Measurements from ENCODE around the gene NUMBL. TPM values are rescaled to one million over a fixed set of nuclear protein-coding genes. Genes with fewer than 3 reads are reported as not detected.

Gene NUMBL
- total RNA-seq (15.7 and 26.0 TPM in 2 replicates), polyA plus RNA-seq (31.3 and 32.1 TPM in 2 replicates)

GRCh38 chr19:40690050-40690692 lies at the start of gene NUMBL:
Gene NUMBL, minus strand, starts transcription at chr19:40690651. Its CDS starts 168 bp downstream, at chr19:40690483.
- no peaks in the 10 kb centered on the region for H3K27me3 ChIP-seq
- peaks cover 5% of the 10 kb centered on the region for H3K4me1 ChIP-seq (ENCODE audit: insufficient read depth)
- H3K36me3 ChIP-seq (replicated peaks; ENCODE audit: insufficient read depth, low read depth) = no peaks in the 10 kb centered on the region
- H3K9me3 ChIP-seq (ENCODE audit: low read depth) = no peaks in the 10 kb centered on the region
- WGBS (ENCODE audit: low lambda C conversion rate, missing lambda C conversion rate) = 8% methylated on average over 5 of the region's 50 CpGs
- no peaks in the 10 kb centered on the region for H4K20me1 ChIP-seq (ENCODE audit: insufficient read depth, poor library complexity, severe bottlenecking)
- peaks cover 25% of the 10 kb centered on the region for H3K79me2 ChIP-seq
- H3K4me2 ChIP-seq = peak within 1 kb of the TSS; percentile 99
- DNase-seq (ENCODE audit: low spot score) = no peak
- H2AFZ ChIP-seq = peak within 1 kb of the TSS; percentile 83
- H3K27ac ChIP-seq = peak within 1 kb of the TSS; percentile 94
- peak within 1 kb of the TSS; percentile 94 for H3K4me3 ChIP-seq
- H3K9me2 ChIP-seq (replicated peaks; ENCODE audit: insufficient read depth) = no peaks in the 10 kb centered on the region
- TF ChIP-seq EZH2phosphoT487 (IDR thresholded peaks at IDR 0.05; ENCODE audit: low read depth, severe bottlenecking, unreplicated experiment) (no peak), CTCF (IDR thresholded peaks at IDR 0.05; ENCODE audit: poor library complexity) (no peak), EZH2 (IDR thresholded peaks at IDR 0.05; ENCODE audit: borderline replicate concordance) (no peak)

- Histone ChIP-seq H3K27me3 (no peaks in the 10 kb centered on the region), H3K79me2 (no peaks in the 10 kb centered on the region), H3K9me3 (ENCODE audit: low read depth) (no peaks in the 10 kb centered on the region), H3K36me3 (replicated peaks; ENCODE audit: insufficient read depth, low read depth) (no peaks in the 10 kb centered on the region), H4K20me1 (ENCODE audit: insufficient read depth, poor library complexity, severe bottlenecking) (no peaks in the 10 kb centered on the region), H3K4me1 (ENCODE audit: insufficient read depth) (no peaks in the 10 kb centered on the region), H3K9me2 (replicated peaks; ENCODE audit: insufficient read depth) (no peaks in the 10 kb centered on the region), H2AFZ (no peak overlapping the region), H3K4me3 (no peak overlapping the region), H3K4me2 (no peak overlapping the region), H3K27ac (no peak overlapping the region)
- 93% methylated on average over 22 of the region's 22 CpGs for WGBS (ENCODE audit: low lambda C conversion rate, missing lambda C conversion rate)
- TF ChIP-seq CTCF (IDR thresholded peaks at IDR 0.05; ENCODE audit: poor library complexity) (no peak), EZH2 (IDR thresholded peaks at IDR 0.05; ENCODE audit: borderline replicate concordance) (no peak), EZH2phosphoT487 (IDR thresholded peaks at IDR 0.05; ENCODE audit: low read depth, severe bottlenecking, unreplicated experiment) (no peak)
- no peak for DNase-seq (ENCODE audit: low spot score)
Observed at GRCh38 chr19:40739030-40739839, 48.8 kb upstream of the NUMBL start.

GRCh38 chr19:40737102-40737644 lies 46.7 kb upstream of the NUMBL start:
- no peak for TF ChIP-seq EZH2phosphoT487 (IDR thresholded peaks at IDR 0.05; ENCODE audit: low read depth, severe bottlenecking, unreplicated experiment)
- no peak for TF ChIP-seq CTCF (IDR thresholded peaks at IDR 0.05; ENCODE audit: poor library complexity)
- no peak for TF ChIP-seq EZH2 (IDR thresholded peaks at IDR 0.05; ENCODE audit: borderline replicate concordance)
- WGBS (ENCODE audit: low lambda C conversion rate, missing lambda C conversion rate) = 90% methylated on average over 9 of the region's 9 CpGs
- Histone ChIP-seq H3K4me2 (no peak overlapping the region), H3K4me1 (ENCODE audit: insufficient read depth) (no peaks in the 10 kb centered on the region), H3K27ac (no peak overlapping the region), H3K27me3 (no peaks in the 10 kb centered on the region), H3K79me2 (no peaks in the 10 kb centered on the region), H3K9me3 (ENCODE audit: low read depth) (no peaks in the 10 kb centered on the region), H3K4me3 (no peak overlapping the region), H3K36me3 (replicated peaks; ENCODE audit: insufficient read depth, low read depth) (no peaks in the 10 kb centered on the region), H2AFZ (no peak overlapping the region), H3K9me2 (replicated peaks; ENCODE audit: insufficient read depth) (no peaks in the 10 kb centered on the region), H4K20me1 (ENCODE audit: insufficient read depth, poor library complexity, severe bottlenecking) (no peaks in the 10 kb centered on the region)
- no peak for DNase-seq (ENCODE audit: low spot score)
